ENCODE measurements around the gene SLC35F2. TPM values are rescaled to one million over a fixed set of nuclear protein-coding genes. Genes with fewer than 3 reads are reported as not detected.

Gene SLC35F2
- total RNA-seq, 2 donors from 2014 or later: 18.8 to 23.6 TPM

- Histone ChIP-seq H3K4me3 (ENCODE audit: low read length) (no peak overlapping the region), H3K9me3 (ENCODE audit: control insufficient read depth, low read length) (peaks cover 3% of the 10 kb centered on the region), H3K27me3 (ENCODE audit: control insufficient read depth, insufficient read depth, low read length, poor library complexity, severe bottlenecking) (no peaks in the 10 kb centered on the region), H3K4me1 (ENCODE audit: control insufficient read depth, insufficient read depth, low read length) (no peaks in the 10 kb centered on the region), H3K9ac (ENCODE audit: extremely low read depth, low read length, poor library complexity, severe bottlenecking) (no peak overlapping the region), H3K36me3 (ENCODE audit: control insufficient read depth, insufficient read depth, low read length) (peaks cover 4% of the 10 kb centered on the region), H3K27ac (ENCODE audit: low read depth, low read length) (no peak overlapping the region)
- no peak for TF ChIP-seq CTCF (conservative IDR thresholded peaks at IDR 0.05)
- H3K4me1 Mint-ChIP-seq: peaks cover 3% of the 10 kb centered on the region
- 84 to 95% methylated on average over 5 to 7 of the region's 7 CpGs for WGBS, 2 experiments (ENCODE audit: insufficient coverage in 1 of 2, insufficient read length in 1 of 2)
- DNase-seq: no peak
- H3K36me3 Mint-ChIP-seq (ENCODE audit: low read depth): peaks cover 27% of the 10 kb centered on the region
- no peak overlapping the region for H3K27ac Mint-ChIP-seq
- no peaks in the 10 kb centered on the region for H3K27me3 Mint-ChIP-seq (ENCODE audit: insufficient read depth)
- H3K4me3 Mint-ChIP-seq: no peak overlapping the region
- peaks cover 2% of the 10 kb centered on the region for H3K9me3 Mint-ChIP-seq
Observed at GRCh38 chr11:107789767-107790166, 68.8 kb downstream of the SLC35F2 start.

- no peak overlapping the region for H3K4me3 ChIP-seq (ENCODE audit: low read length)
- no peak overlapping the region for H3K9ac ChIP-seq (ENCODE audit: extremely low read depth, low read length, poor library complexity, severe bottlenecking)
- WGBS, 2 experiments (ENCODE audit: insufficient coverage in 1 of 2, insufficient read length in 1 of 2): 89% methylated on average over 5 of the region's 5 CpGs; no CpG with 5 or more reads in 1 of the 2 experiments
- Mint-ChIP-seq H3K36me3 (ENCODE audit: low read depth) (peaks cover 10% of the 10 kb centered on the region), H3K27ac (no peak overlapping the region), H3K4me1 (peaks cover 3% of the 10 kb centered on the region), H3K27me3 (ENCODE audit: insufficient read depth) (no peaks in the 10 kb centered on the region), H3K9me3 (no peaks in the 10 kb centered on the region), H3K4me3 (no peak overlapping the region)
- H3K9me3 ChIP-seq (ENCODE audit: control insufficient read depth, low read length): no peaks in the 10 kb centered on the region
- H3K36me3 ChIP-seq (ENCODE audit: control insufficient read depth, insufficient read depth, low read length): no peaks in the 10 kb centered on the region
- no peak for DNase-seq
- no peaks in the 10 kb centered on the region for H3K27me3 ChIP-seq (ENCODE audit: control insufficient read depth, insufficient read depth, low read length, poor library complexity, severe bottlenecking)
- no peaks in the 10 kb centered on the region for H3K4me1 ChIP-seq (ENCODE audit: control insufficient read depth, insufficient read depth, low read length)
- no peak overlapping the region for H3K27ac ChIP-seq (ENCODE audit: low read depth, low read length)
- TF ChIP-seq CTCF (conservative IDR thresholded peaks at IDR 0.05): no peak
Observed at GRCh38 chr11:107787733-107788132, 70.9 kb downstream of the SLC35F2 start.

GRCh38 chr11:107785401-107785800, 73.2 kb downstream of the SLC35F2 start:
- no peak for DNase-seq
- Histone ChIP-seq H3K9me3 (ENCODE audit: control insufficient read depth, low read length) (no peaks in the 10 kb centered on the region), H3K27ac (ENCODE audit: low read depth, low read length) (no peak overlapping the region), H3K9ac (ENCODE audit: extremely low read depth, low read length, poor library complexity, severe bottlenecking) (no peak overlapping the region), H3K27me3 (ENCODE audit: control insufficient read depth, insufficient read depth, low read length, poor library complexity, severe bottlenecking) (no peaks in the 10 kb centered on the region), H3K4me3 (ENCODE audit: low read length) (no peak overlapping the region), H3K4me1 (ENCODE audit: control insufficient read depth, insufficient read depth, low read length) (no peaks in the 10 kb centered on the region), H3K36me3 (ENCODE audit: control insufficient read depth, insufficient read depth, low read length) (no peaks in the 10 kb centered on the region)
- WGBS, 2 experiments (ENCODE audit: insufficient coverage in 1 of 2, insufficient read length in 1 of 2): 84 to 87% methylated on average over 3 to 5 of the region's 5 CpGs
- TF ChIP-seq CTCF (conservative IDR thresholded peaks at IDR 0.05): no peak
- Mint-ChIP-seq H3K27me3 (ENCODE audit: insufficient read depth) (no peaks in the 10 kb centered on the region), H3K9me3 (no peaks in the 10 kb centered on the region), H3K27ac (no peak overlapping the region), H3K36me3 (ENCODE audit: low read depth) (no peaks in the 10 kb centered on the region), H3K4me3 (no peak overlapping the region), H3K4me1 (no peaks in the 10 kb centered on the region)

Data from endodermal cell (in vitro differentiated cells).